Upper lobe of left lung (tissue), 6 donors: ENCODE measurements around the gene SAPCD1. TPM values are rescaled to one million over a fixed set of nuclear protein-coding genes. Genes with fewer than 3 reads are reported as not detected.

Experiments
- ATAC-seq, 2 donors: fragments of 200-7000 bp; cut with Tn5 transposase; one replicate each; pipeline ENCODE4 v1.9.1; 2022; ENCODE audit warnings: mild to moderate bottlenecking in 2 of 2, moderate library complexity in 2 of 2; ENCODE audit not compliant: low FRiP score in 2 of 2
- DNase-seq, 2 donors: peaks; one replicate each; pipeline ENCODE4 v3.0.0-alpha.2; 2019 to 2020
- H3K27ac ChIP-seq, 4 donors: fragments of 200-600 bp; sonication (generic); one replicate each; pipeline ENCODE4 v1.5.1; 2016 to 2019
- H3K27me3 ChIP-seq, 4 donors: fragments of 200-600 bp; sonication (generic); one replicate each; pipeline ENCODE4 v1.5.1; 2017 to 2019
- H3K36me3 ChIP-seq, 4 donors: fragments of 200-600 bp; sonication (generic); one replicate each; pipeline ENCODE4 v1.5.1; 2016 to 2019
- H3K4me1 ChIP-seq, 4 donors: fragments of 200-600 bp; sonication (generic); one replicate each; pipeline ENCODE4 v1.5.1; 2018 to 2019
- H3K4me3 ChIP-seq, 4 donors: fragments of 200-600 bp; sonication (generic); one replicate each; pipeline ENCODE4 v1.5.1; 2017 to 2019; ENCODE audit warnings: mild to moderate bottlenecking in 2 of 4, moderate library complexity in 1 of 4
- H3K9me3 ChIP-seq, 4 donors: fragments of 200-600 bp; sonication (generic); one replicate each; pipeline ENCODE4 v1.5.1; 2018 to 2019
- CTCF ChIP-seq, 6 experiments: fragments of 450-650 bp in 4 of 6; fragments of 200-600 bp in 2 of 6; sonication (generic) in 2 of 6; IDR thresholded peaks; one replicate each; pipeline ENCODE4 v1.5.1; 2016 to 2019; ENCODE audit warnings: antibody characterized with exemption in 6 of 6
- EP300 ChIP-seq, 4 donors: sonication (generic); formaldehyde crosslinking; IDR thresholded peaks; one replicate each; pipeline ENCODE4 v1.5.1; 2017; ENCODE audit warnings: antibody characterized with exemption in 4 of 4, control low read depth in 2 of 4
- POLR2A ChIP-seq, 4 donors: fragments of 450-650 bp; IDR thresholded peaks; one replicate each; pipeline ENCODE4 v1.5.1; 2016 to 2017; ENCODE audit warnings: antibody characterized with exemption in 4 of 4, mild to moderate bottlenecking in 2 of 4
- POLR2AphosphoS5 ChIP-seq, 2 donors: sonication (generic); formaldehyde crosslinking; IDR thresholded peaks; one replicate each; pipeline ENCODE4 v1.5.1; 2017; ENCODE audit warnings: antibody characterized with exemption in 2 of 2
- WGBS, 2 donors: methylation state at CpG; one replicate each; pipeline ENCODE4 v1.1.5; 2017 to 2018; 5-methylcytosine and 5-hydroxymethylcytosine counted together
- total RNA-seq, 6 donors: library from RNA; depleted of rRNA in 4 of 6; stranded (reverse); fragments of >200 nt in 4 of 6; gene quantifications; one replicate each; pipeline versions ENCODE4 v1.1.0 to v1.2.1, GENCODE V29; 2016 to 2021
- donor health status: DM: no; HTN: no; CAD: no; lungs with moderate emphysema.
- donor health status: DM: no; HTN: yes; CAD: no; lungs with severe emphysema.

Gene SAPCD1
- total RNA-seq, 6 donors from 2014 or later: 1.1 to 15.7 (median 5.3) TPM

- Histone ChIP-seq H3K4me3 (peak overlapping the region; percentile 76 to 87 (median 82)), H3K9me3 (no peaks in the 10 kb centered on the region), H3K4me1 (peaks cover 49 to 90% (median 71%) of the 10 kb centered on the region in 4 donors), H3K36me3 (peaks cover 20 to 64% (median 40%) of the 10 kb centered on the region in 4 donors), H3K27me3 (no peaks in the 10 kb centered on the region), H3K27ac (peak overlapping the region; percentile 87 to 99 (median 94))
- ATAC-seq (peak; percentile 86 to 91), DNase-seq (peak; percentile 93 to 97)
- WGBS, 2 donors: 5 to 7% methylated on average over 22 to 39 of the region's 46 CpGs
- TF ChIP-seq POLR2AphosphoS5 (IDR thresholded peaks at IDR 0.05) (peak; percentile 70 to 78), POLR2A (IDR thresholded peaks at IDR 0.05) (peak in 3 of 4 donors; percentile 47 to 74 (median 71)), EP300 (IDR thresholded peaks at IDR 0.05) (no peak), CTCF (IDR thresholded peaks at IDR 0.05) (peak in 2 of 6 experiments; percentile 11 to 37)
Observed at GRCh38 chr6:31729979-31730630, 32.4 kb upstream of the SAPCD1 start.

- H3K9me3 ChIP-seq: no peaks in the 10 kb centered on the region
- H3K36me3 ChIP-seq: peaks cover 20 to 64% (median 40%) of the 10 kb centered on the region in 4 donors
- no peaks in the 10 kb centered on the region for H3K27me3 ChIP-seq
- peak overlapping the region; percentile 87 to 99 (median 94) for H3K27ac ChIP-seq
- no peak for TF ChIP-seq POLR2AphosphoS5 (IDR thresholded peaks at IDR 0.05)
- TF ChIP-seq POLR2A (IDR thresholded peaks at IDR 0.05): no peak
- no peak for TF ChIP-seq EP300 (IDR thresholded peaks at IDR 0.05)
- no peak for TF ChIP-seq CTCF (IDR thresholded peaks at IDR 0.05)
- peak overlapping the region in 2 of 4 donors; percentile 76 to 80 for H3K4me3 ChIP-seq
- 87 to 90% methylated on average over 4 to 11 of the region's 11 CpGs for WGBS, 2 donors
- ATAC-seq (no peak), DNase-seq (no peak)
- H3K4me1 ChIP-seq: peaks cover 49 to 88% (median 71%) of the 10 kb centered on the region in 4 donors
Observed at GRCh38 chr6:31730631-31731086, 31.8 kb upstream of the SAPCD1 start.

GRCh38 chr6:31732029-31732428, 30.4 kb upstream of the SAPCD1 start:
- peaks cover 20 to 51% (median 39%) of the 10 kb centered on the region in 4 donors for H3K36me3 ChIP-seq
- WGBS, 2 donors: 56 to 69% methylated on average over 3 of the region's 3 CpGs
- H3K9me3 ChIP-seq: no peaks in the 10 kb centered on the region
- peak overlapping the region in 2 of 4 donors; percentile 61 to 99 for H3K27ac ChIP-seq
- no peak for TF ChIP-seq EP300 (IDR thresholded peaks at IDR 0.05)
- no peak for TF ChIP-seq CTCF (IDR thresholded peaks at IDR 0.05)
- TF ChIP-seq POLR2A (IDR thresholded peaks at IDR 0.05): no peak
- no peak for TF ChIP-seq POLR2AphosphoS5 (IDR thresholded peaks at IDR 0.05)
- no peak overlapping the region for H3K4me3 ChIP-seq
- no peaks in the 10 kb centered on the region for H3K27me3 ChIP-seq
- ATAC-seq (no peak), DNase-seq (no peak)
- H3K4me1 ChIP-seq: peaks cover 45 to 79% (median 64%) of the 10 kb centered on the region in 4 donors

GRCh38 chr6:31733734-31734133, 28.7 kb upstream of the SAPCD1 start:
- DNase-seq (no peak), ATAC-seq (no peak)
- Histone ChIP-seq H3K36me3 (peaks cover 20 to 40% (median 38%) of the 10 kb centered on the region in 4 donors), H3K27ac (peak overlapping the region; percentile 90 to 99 (median 98)), H3K9me3 (no peaks in the 10 kb centered on the region), H3K4me3 (peak overlapping the region in 2 of 4 donors; percentile 74 to 93), H3K4me1 (peaks cover 52 to 80% (median 64%) of the 10 kb centered on the region in 4 donors), H3K27me3 (no peaks in the 10 kb centered on the region)
- WGBS, 2 donors: 69% methylated on average over 4 of the region's 4 CpGs
- TF ChIP-seq POLR2A (IDR thresholded peaks at IDR 0.05) (no peak), CTCF (IDR thresholded peaks at IDR 0.05) (no peak), EP300 (IDR thresholded peaks at IDR 0.05) (no peak), POLR2AphosphoS5 (IDR thresholded peaks at IDR 0.05) (no peak)
